Tibial artery (tissue), 4 donors: Measurements from ENCODE around the gene EPO.

Source experiments
- DNase-seq, 2 donors: peaks; one replicate each; pipeline ENCODE4 v3.0.0-alpha.2; 2019
- H3K27ac ChIP-seq, 2 donors: fragments of 200-600 bp; sonication (generic) in 1 of 2; 1 replicate in 1 of 2; 2 replicates in 1 of 2; pipeline ENCODE4 v1.5.1; 2018 to 2019; ENCODE audit warnings: mild to moderate bottlenecking in 1 of 2
- H3K27me3 ChIP-seq, 2 donors: fragments of 200-600 bp; sonication (generic) in 1 of 2; one replicate each; pipeline versions ENCODE4 v1.5.1 to v1.6.0; 2016 to 2019
- H3K36me3 ChIP-seq, 3 donors: fragments of 200-600 bp; sonication (generic) in 2 of 3; one replicate each; pipeline ENCODE4 v1.5.1; 2016 to 2019; ENCODE audit warnings: mild to moderate bottlenecking in 2 of 3
- H3K4me1 ChIP-seq, 4 donors: fragments of 200-600 bp; sonication (generic) in 2 of 4; 1 replicate in 3 of 4; 2 replicates in 1 of 4; pipeline ENCODE4 v1.5.1; 2016 to 2019
- H3K4me3 ChIP-seq, 2 donors: fragments of 200-600 bp; sonication (generic) in 1 of 2; 1 replicate in 1 of 2; 2 replicates in 1 of 2; pipeline ENCODE4 v1.5.1; 2018 to 2019; ENCODE audit warnings: mild to moderate bottlenecking in 2 of 2
- H3K9me3 ChIP-seq, 3 donors: fragments of 200-600 bp; sonication (generic) in 1 of 3; one replicate each; pipeline ENCODE4 v1.5.1; 2016 to 2019
- intact Hi-C: fragments of 100-400 bp; cut with DNase I; formaldehyde crosslinking; loops from one replicate; pipeline ENCODE4 v1.15.0; 2023; ENCODE audit warnings: low total_unique reads
- TF ChIP-seq, protein P1 (sequence below), 2 experiments: fragments of 200-600 bp in 1 of 2; fragments of 450-650 bp in 1 of 2; IDR thresholded peaks; one replicate each; pipeline ENCODE4 v1.5.1; 2017 to 2019; ENCODE audit warnings: antibody characterized with exemption in 2 of 2, mild to moderate bottlenecking in 1 of 2, moderate library complexity in 1 of 2

Gene EPO

GRCh38 chr7:100687261-100687660 is 33.0 kb upstream of the EPO start:
- Histone ChIP-seq H3K27ac (no peak overlapping the region), H3K4me3 (no peak overlapping the region), H3K36me3 (peaks cover 59 to 74% (median 73%) of the 10 kb centered on the region in 3 donors), H3K27me3 (no peaks in the 10 kb centered on the region), H3K4me1 (peaks cover 0 to 51% (median 35%) of the 10 kb centered on the region in 4 donors), H3K9me3 (no peaks in the 10 kb centered on the region)
- intact Hi-C loops, result no loop called here
- DNase-seq, result no peak
- TF ChIP-seq, protein P1, sequence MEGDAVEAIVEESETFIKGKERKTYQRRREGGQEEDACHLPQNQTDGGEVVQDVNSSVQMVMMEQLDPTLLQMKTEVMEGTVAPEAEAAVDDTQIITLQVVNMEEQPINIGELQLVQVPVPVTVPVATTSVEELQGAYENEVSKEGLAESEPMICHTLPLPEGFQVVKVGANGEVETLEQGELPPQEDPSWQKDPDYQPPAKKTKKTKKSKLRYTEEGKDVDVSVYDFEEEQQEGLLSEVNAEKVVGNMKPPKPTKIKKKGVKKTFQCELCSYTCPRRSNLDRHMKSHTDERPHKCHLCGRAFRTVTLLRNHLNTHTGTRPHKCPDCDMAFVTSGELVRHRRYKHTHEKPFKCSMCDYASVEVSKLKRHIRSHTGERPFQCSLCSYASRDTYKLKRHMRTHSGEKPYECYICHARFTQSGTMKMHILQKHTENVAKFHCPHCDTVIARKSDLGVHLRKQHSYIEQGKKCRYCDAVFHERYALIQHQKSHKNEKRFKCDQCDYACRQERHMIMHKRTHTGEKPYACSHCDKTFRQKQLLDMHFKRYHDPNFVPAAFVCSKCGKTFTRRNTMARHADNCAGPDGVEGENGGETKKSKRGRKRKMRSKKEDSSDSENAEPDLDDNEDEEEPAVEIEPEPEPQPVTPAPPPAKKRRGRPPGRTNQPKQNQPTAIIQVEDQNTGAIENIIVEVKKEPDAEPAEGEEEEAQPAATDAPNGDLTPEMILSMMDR (IDR thresholded peaks at IDR 0.05), result no peak

DNA sequence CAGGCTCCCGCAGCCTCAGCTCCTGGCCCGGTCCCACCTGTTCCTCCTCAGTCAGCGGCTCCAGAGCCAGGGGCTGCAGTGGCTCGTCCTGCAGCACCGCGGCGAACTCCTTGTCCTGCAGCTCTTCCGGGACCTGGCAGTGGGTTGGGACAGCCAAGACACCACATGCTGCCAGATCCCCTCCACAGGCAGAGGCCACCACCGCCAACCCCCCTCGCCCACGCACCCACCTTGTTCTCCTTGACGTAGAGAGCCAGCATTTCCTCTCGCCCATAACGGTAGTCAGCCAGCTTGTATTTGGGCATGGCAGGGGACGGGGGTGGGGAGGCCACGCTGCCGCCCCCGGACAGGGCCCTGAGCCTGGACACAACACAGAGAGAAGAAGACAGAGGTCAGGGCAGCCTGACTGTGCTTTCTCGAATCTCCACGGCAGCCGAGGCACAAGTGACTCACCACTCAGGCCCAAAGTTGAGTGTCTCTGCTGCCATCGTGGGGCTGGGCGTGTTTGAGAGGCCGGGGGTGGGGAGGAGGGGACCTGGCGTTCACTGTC is 32.4 kb upstream of the EPO start:
- Histone ChIP-seq H3K27me3 (no peaks in the 10 kb centered on the region), H3K4me1 (peaks cover 0 to 57% (median 40%) of the 10 kb centered on the region in 4 donors), H3K27ac (no peak overlapping the region), H3K9me3 (no peaks in the 10 kb centered on the region), H3K4me3 (no peak overlapping the region), H3K36me3 (peaks cover 53 to 68% (median 68%) of the 10 kb centered on the region in 3 donors)
- intact Hi-C loops, result no loop called here
- TF ChIP-seq, protein P1 (IDR thresholded peaks at IDR 0.05), result no peak
- no peak for DNase-seq

GRCh38 chr7:100688326-100688860 is 31.9 kb upstream of the EPO start:
- Histone ChIP-seq H3K4me3 (no peak overlapping the region), H3K27ac (no peak overlapping the region), H3K27me3 (no peaks in the 10 kb centered on the region), H3K4me1 (peaks cover 0 to 60% (median 43%) of the 10 kb centered on the region in 4 donors), H3K36me3 (peaks cover 47 to 62% (median 62%) of the 10 kb centered on the region in 3 donors), H3K9me3 (no peaks in the 10 kb centered on the region)
- DNase-seq, result no peak
- intact Hi-C loops, result no loop called here
- TF ChIP-seq, protein P1 (IDR thresholded peaks at IDR 0.05), result no peak

DNA sequence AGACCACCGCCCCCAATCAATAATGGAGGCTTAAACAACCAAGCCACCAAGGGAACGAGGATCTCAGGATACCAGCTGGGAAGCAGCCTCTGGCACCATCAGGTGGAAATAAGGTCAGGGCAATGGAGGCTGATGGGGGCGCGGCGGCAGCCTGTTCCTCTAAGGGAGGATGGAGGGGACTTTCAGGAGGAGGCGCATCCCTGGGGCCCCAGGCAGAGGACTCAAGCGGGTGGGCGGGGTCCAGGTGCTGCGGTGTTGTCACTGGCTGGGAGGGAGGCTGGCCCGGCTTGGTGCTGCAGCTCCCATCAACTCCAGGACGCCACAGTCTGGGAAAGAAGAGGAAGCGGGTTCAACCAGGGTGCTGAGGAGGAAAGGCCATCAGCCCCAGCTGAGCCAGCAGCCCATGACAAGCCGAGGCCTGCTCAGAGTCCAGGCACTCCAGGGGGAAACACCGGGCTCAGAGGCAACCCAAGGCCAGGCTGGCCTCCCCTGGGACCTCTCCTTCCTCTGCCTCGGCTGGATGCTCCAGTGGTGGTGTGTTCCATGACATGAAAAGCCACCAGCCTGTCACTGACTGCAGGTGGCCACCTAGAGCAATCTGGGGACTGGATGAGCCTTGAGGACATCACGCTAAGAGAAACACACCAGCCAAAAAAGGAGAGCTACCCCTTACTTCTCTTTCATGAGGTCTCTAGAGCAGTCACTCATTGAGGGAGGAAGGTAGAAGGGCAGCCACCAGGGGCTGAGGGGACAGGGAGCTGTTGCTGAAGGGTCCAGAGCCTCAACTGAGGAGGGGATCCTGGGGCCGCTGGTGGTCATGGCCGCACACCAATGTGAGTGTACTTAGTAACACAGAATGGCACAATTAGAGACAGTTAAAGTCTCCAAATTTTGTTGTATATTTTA is 30.8 kb upstream of the EPO start:
- Histone ChIP-seq H3K36me3 (peaks cover 36 to 51% (median 51%) of the 10 kb centered on the region in 3 donors), H3K9me3 (no peaks in the 10 kb centered on the region), H3K4me1 (peaks cover 0 to 60% (median 43%) of the 10 kb centered on the region in 4 donors), H3K4me3 (no peak overlapping the region), H3K27ac (no peak overlapping the region), H3K27me3 (no peaks in the 10 kb centered on the region)
- TF ChIP-seq, protein P1 (IDR thresholded peaks at IDR 0.05), result no peak
- intact Hi-C loops, result loop anchor here (5.0 kb wide), 2 partner anchors 127 to 207 kb away; partner anchors contain the start of gene NYAP1
- no peak for DNase-seq

DNA sequence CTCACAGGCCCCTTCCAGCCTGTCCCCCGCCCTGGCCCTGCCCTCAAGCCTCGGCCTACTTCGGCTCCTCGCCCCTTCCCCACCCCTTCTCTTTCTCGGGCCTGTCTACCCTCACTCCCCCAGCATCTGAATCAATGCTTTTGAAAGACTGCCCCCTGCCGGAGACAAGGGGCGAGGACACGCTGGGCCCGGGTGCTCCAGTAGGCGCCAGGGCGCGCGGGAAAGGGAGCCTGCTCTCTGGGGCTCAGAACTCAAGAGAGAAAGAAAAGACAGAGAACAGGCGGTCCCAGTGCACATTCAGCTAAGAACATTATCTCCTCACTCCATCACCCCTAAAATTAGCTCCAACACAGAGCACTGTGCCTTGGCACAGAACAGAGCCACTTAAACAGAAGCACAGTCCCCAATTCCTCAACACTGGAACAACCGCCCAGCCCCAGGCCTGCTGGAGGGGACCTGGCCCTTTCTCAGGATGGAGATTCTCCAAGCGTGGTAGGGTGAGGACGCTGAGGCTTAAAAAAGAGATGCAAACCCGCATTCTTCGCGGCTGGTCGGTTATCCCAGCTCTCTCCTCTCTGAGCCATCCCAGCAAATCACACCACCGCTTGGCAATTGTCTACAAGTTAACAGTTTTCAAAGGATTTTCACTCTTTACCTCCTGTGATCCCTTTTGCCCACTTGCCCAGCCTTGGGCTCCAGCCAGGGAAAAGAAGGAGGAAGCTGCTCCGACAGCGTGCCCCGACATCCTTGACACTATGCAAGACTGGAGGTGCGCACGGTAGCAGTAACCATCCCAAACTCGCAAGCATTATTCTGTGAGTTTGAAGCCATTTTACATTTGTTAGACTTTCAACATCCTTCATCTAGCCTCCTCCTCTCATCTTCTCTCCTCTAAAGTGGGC is 28.3 kb upstream of the EPO start:
- TF ChIP-seq, protein P1 (IDR thresholded peaks at IDR 0.05), result peak; percentile 86 to 87
- peak; percentile 75 to 87 for DNase-seq
- intact Hi-C loops, result loop anchor here (5.0 kb wide), 2 partner anchors 130 to 210 kb away; partner anchors contain the start of gene NYAP1
- Histone ChIP-seq H3K27me3 (no peaks in the 10 kb centered on the region), H3K27ac (peak overlapping the region; percentile 37 to 79), H3K4me3 (peak overlapping the region; percentile 82 to 97), H3K9me3 (no peaks in the 10 kb centered on the region), H3K36me3 (peaks cover 13 to 27% (median 27%) of the 10 kb centered on the region in 3 donors), H3K4me1 (peaks cover 0 to 60% (median 46%) of the 10 kb centered on the region in 4 donors)
